Hepatocyte (in vitro differentiated cells): ENCODE results near the gene KASH5.

ENCODE experiments used
- CTCF ChIP-seq: fragments of 200-600 bp; sonication (generic); IDR thresholded peaks from 2 replicates; pipeline ENCODE4 v1.5.1; 2016; ENCODE audit warnings: antibody characterized with exemption, mild to moderate bottlenecking; ENCODE audit not compliant: poor library complexity
- EZH2 ChIP-seq: fragments of 200-600 bp; sonication (generic); IDR thresholded peaks from 2 replicates; pipeline ENCODE4 v1.6.1; 2016; ENCODE audit warnings: antibody characterized with exemption, mild to moderate bottlenecking, borderline replicate concordance
- EZH2phosphoT487 ChIP-seq: fragments of 200-600 bp; sonication (generic); IDR thresholded peaks from one replicate; pipeline ENCODE4 v1.6.1; 2018; ENCODE audit warnings: antibody characterized with exemption, mild to moderate bottlenecking, low read depth, moderate library complexity; ENCODE audit not compliant: unreplicated experiment, severe bottlenecking

- TF ChIP-seq CTCF (no peak), EZH2 (peak; percentile 68), EZH2phosphoT487 (no peak)
Measured at GRCh38 chr19:49440439-49441209, 52.6 kb downstream of the KASH5 start.
